Keratinocyte (primary cell): ENCODE results near the gene CD247.

ENCODE experiments used
- CTCF ChIP-seq, 3 experiments: IDR thresholded peaks in 1 of 3; conservative IDR thresholded peaks in 1 of 3; optimal IDR thresholded peaks in 1 of 3; 2 replicates in 2 of 3; 3 replicates in 1 of 3; pipeline versions ENCODE3 to v1.5.1; 2011; ENCODE audit warnings: low read length in 3 of 3, mild to moderate bottlenecking in 3 of 3, moderate library complexity in 2 of 3, control low read depth in 1 of 3, inconsistent platforms in 1 of 3; ENCODE audit not compliant: insufficient read depth in 2 of 3; ENCODE audit errors: extremely low read depth in 1 of 3
- EZH2 ChIP-seq: IDR thresholded peaks from one replicate; pipeline ENCODE4 v1.6.1; 2012; ENCODE audit warnings: inconsistent platforms, mild to moderate bottlenecking, low read length, moderate library complexity

- TF ChIP-seq CTCF (optimal IDR thresholded peaks at IDR 0.05 in 1 of 3, IDR thresholded peaks at IDR 0.05 in 1 of 3, conservative IDR thresholded peaks at IDR 0.05 in 1 of 3; ENCODE audit: extremely low read depth in 1 of 3, insufficient read depth in 2 of 3, low read length in 3 of 3) (no peak), EZH2 (no peak)
Observed at GRCh38 chr1:167493372-167493771, 25.0 kb downstream of the CD247 start.
